AG04449 (cell line): ENCODE results near the gene KCNMA1.

Source experiments
- CTCF ChIA-PET: fragments of 350-600 bp; formaldehyde crosslinking; extraction: SDS; loops from one replicate; lab custom pipeline; 2021; ENCODE audit warnings: antibody characterized with exemption; lab: Yijun Ruan, JAX
- POLR2A ChIA-PET: fragments of 400-600, 350-600 bp; formaldehyde crosslinking; extraction: SDS; loops from one replicate; lab custom pipeline; 2020; ENCODE audit warnings: antibody characterized with exemption, inconsistent platforms; lab: Yijun Ruan, JAX
- DNase-seq: peaks from one replicate; pipeline ENCODE4 v3.0.0-alpha.2; 2010; ENCODE audit warnings: low read depth, low spot score
- H3K4me3 ChIP-seq: 2 replicates; pipeline ENCODE4 v1.5.1; 2011; ENCODE audit warnings: low read depth, mild to moderate bottlenecking, control low read depth, low read length
- TF ChIP-seq, protein P1 (sequence below): IDR thresholded peaks from one replicate; pipeline ENCODE4 v1.5.1; 2011; ENCODE audit warnings: mild to moderate bottlenecking, moderate library complexity, low read length, control low read depth, inconsistent platforms; ENCODE audit not compliant: insufficient read depth; ENCODE audit errors: missing control alignments

The KCNMA1 gene

DNA sequence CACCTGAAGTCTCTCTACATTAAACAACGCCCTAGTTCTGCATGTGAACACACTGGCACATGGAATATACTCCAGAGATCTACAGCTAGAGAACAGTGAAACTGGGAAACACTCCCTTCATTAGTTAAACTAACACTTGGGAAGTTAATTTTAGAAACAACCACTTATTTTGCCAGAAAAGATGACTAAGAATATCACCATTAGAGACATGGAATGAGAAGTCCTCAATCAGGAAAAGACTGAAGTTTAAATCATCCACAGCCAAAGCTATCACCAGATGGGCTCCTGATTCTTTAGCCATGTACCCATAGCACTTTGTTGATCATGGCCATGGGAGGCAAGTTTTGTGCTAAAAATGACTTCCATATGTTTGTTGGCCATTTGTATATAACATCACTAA, 719.5 kb downstream of the KCNMA1 start:
- TF ChIP-seq, protein P1, sequence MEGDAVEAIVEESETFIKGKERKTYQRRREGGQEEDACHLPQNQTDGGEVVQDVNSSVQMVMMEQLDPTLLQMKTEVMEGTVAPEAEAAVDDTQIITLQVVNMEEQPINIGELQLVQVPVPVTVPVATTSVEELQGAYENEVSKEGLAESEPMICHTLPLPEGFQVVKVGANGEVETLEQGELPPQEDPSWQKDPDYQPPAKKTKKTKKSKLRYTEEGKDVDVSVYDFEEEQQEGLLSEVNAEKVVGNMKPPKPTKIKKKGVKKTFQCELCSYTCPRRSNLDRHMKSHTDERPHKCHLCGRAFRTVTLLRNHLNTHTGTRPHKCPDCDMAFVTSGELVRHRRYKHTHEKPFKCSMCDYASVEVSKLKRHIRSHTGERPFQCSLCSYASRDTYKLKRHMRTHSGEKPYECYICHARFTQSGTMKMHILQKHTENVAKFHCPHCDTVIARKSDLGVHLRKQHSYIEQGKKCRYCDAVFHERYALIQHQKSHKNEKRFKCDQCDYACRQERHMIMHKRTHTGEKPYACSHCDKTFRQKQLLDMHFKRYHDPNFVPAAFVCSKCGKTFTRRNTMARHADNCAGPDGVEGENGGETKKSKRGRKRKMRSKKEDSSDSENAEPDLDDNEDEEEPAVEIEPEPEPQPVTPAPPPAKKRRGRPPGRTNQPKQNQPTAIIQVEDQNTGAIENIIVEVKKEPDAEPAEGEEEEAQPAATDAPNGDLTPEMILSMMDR: no peak
- no peak for DNase-seq
- POLR2A ChIA-PET: no interaction called here
- CTCF ChIA-PET: no interaction called here
- H3K4me3 ChIP-seq: no peak overlapping the region

GRCh38 chr10:76917071-76917470, 720.5 kb downstream of the KCNMA1 start:
- POLR2A ChIA-PET: no interaction called here

GRCh38 chr10:76916536-76916935, 721.1 kb downstream of the KCNMA1 start:
- CTCF ChIA-PET: no interaction called here
- POLR2A ChIA-PET: no interaction called here
- TF ChIP-seq, protein P1: no peak

More at GRCh38 chr10:76917071-76917470, 720.5 kb downstream of the KCNMA1 start:
- TF ChIP-seq, protein P1: no peak
- CTCF ChIA-PET: no interaction called here
- H3K4me3 ChIP-seq: no peak overlapping the region
- no peak for DNase-seq

GRCh38 chr10:76915316-76915715, 722.3 kb downstream of the KCNMA1 start:
- ChIA-PET POLR2A (no interaction called here), CTCF (interaction anchor here (1.1 kb wide), 1 partner anchor 90 kb away, joined by 3 read pairs; no protein-coding TSS in a partner anchor)
- DNase-seq: no peak
- TF ChIP-seq, protein P1: no peak
- H3K4me3 ChIP-seq: no peak overlapping the region

More at GRCh38 chr10:76916536-76916935, 721.1 kb downstream of the KCNMA1 start:
- DNase-seq: no peak
- H3K4me3 ChIP-seq: no peak overlapping the region

GRCh38 chr10:76911184-76911583, 726.4 kb downstream of the KCNMA1 start:
- H3K4me3 ChIP-seq: no peak overlapping the region
- CTCF ChIA-PET: no interaction called here
- TF ChIP-seq, protein P1: no peak
- POLR2A ChIA-PET: no interaction called here
- no peak for DNase-seq

GRCh38 chr10:76910184-76910962, 727.2 kb downstream of the KCNMA1 start:
- TF ChIP-seq, protein P1: no peak
- CTCF ChIA-PET: no interaction called here
- POLR2A ChIA-PET: no interaction called here
- no peak overlapping the region for H3K4me3 ChIP-seq
- DNase-seq: no peak
